ENCODE data around the gene MAMLD1. TPM values are rescaled to one million over a fixed set of nuclear protein-coding genes. Genes with fewer than 3 reads are reported as not detected.

The MAMLD1 gene
- total RNA-seq, 1 donor from 2014 or later: 0.26 TPM

DNA sequence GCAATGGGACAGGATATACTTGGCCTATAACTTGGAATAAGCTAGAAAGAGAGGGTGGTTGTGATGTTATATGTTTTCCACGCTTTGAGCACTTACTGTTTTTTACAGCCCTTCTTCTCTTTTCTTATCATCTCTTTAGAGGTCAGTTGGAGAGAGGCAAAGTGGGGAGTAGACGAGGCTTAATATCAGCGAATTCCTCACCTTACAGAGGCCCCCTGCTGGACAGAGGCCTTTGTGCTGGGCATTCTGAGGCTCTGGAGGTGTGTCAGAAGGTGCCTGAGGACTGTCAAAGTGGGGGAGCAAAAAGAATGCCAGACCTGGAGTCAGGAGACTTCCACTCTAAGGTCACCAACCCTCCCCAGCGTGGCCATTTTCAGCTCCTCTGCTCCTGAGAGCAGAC, 42.5 kb downstream of the MAMLD1 start:
- peak in 1 of 2 donors; percentile 1 for DNase-seq (ENCODE audit: low read depth in 2 of 2)

DNA sequence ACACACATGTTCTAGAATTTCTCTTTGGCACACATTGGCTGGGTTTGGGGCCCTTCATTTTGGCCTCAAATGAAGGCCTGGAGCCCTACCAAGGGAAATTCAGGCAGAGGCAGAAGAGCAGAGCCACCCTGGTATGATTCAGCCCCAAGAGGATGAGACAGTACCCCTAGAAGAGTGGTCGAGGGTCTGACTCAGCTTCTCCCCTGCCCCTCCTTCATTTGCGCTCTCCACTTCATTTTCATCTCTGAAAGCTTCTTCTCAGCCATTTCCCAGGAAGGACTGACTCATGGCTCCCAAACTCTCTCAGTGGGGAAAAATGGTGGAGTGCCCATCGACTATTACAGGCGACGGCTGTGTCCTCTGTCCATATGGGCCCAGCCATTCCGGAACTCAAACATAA, 43.5 kb downstream of the MAMLD1 start:
- no peak for DNase-seq (ENCODE audit: low read depth in 2 of 2)

DNA sequence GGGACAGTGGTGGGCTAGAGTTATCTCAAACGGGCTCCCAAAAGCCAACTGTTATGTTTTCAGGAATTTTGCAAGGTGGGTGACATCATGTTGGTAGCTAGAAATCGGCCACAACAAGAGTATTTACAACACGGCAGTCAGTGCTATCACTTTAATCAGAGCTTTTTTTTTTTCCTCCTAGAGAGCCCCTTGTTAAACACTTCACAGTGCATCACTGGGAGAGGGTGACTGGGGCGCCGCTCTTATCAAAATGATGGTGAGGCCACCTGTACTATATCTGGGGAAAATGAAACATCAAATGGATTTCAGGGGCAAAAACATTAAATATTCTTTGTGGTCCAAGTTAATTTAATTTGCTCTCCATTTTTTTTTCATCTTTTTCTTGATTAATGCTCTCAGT, 44.9 kb downstream of the MAMLD1 start:
- DNase-seq (ENCODE audit: low read depth in 2 of 2): no peak

DNA sequence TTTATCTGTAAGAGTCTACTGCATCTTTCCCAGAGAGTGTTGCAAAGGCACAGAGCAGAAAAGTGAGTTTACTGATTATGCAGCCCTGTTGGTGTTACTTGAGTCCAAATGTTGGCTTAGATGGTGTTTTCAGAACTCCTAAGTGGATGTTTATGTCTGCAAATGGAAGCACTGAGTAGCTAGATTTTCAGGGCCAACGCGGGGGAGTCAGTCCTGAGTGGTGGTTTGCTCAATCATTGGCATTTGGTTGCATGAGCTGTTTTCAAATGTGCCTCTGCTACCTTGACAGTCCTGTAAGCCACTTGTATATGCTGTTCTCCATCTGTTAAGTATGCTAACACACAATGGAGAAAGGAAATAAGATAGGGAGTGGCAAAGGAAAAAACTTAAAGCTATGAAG, 45.4 kb downstream of the MAMLD1 start:
- no peak for DNase-seq (ENCODE audit: low read depth in 2 of 2)

DNA sequence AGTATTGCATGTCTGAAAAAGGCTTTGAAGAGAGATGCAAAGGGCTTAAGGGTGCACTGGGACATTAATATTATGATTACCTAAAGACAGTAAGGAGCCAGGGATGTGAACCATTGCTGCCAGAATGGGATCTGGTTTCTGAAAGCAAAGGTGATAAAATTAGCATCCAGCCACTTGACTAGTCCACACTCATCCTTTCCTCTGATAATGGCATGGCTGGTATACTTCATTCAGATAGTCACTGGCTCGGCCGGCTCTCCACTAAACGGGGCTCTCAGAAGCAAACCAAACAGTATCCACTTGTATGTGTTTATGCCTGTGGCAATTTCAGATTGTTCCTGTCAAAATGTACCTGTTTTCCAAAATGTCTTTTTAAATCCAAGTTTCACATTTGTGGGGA, 46.4 kb downstream of the MAMLD1 start:
- DNase-seq (ENCODE audit: low read depth in 2 of 2): no peak

DNA sequence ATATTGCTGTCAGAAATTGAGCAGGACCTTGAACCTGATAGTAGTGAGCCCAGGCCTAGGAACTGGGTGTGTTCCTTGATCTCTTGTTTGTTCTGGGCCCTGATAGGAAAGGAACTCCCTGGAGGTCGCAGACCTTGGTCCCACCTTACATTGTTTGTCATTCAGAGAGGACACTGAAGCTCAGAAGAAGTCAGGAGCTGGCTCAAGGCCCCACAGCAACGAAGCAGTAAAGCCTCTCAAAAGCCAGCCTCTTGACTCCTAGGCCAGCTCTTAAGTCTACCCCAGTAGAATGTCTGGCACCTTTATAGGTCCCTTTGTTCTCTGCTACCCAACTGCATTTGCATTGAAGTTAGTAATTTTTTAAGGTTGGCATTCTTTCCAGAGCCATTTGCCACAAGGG, 46.8 kb downstream of the MAMLD1 start:
- DNase-seq (ENCODE audit: low read depth in 2 of 2): no peak

DNA sequence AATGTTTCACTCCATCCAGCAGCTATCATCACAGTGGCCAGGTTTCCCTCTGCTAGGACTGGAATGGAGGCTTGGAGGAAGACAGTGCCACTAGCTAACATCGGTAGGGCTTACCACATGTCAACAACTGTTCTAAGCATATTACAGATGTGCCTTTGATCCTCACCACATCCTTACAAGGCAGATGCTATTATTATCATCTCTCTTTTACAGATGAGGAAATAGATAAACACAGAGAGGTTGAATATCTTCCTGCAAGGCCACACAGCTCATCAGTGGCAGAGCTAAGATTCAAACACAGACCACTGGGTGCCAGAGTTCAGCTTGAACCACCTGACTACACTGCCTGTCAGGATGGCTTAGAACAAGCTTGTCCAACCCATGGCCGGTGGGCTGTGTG, 47.4 kb downstream of the MAMLD1 start:
- DNase-seq (ENCODE audit: low read depth in 2 of 2): no peak

DNA sequence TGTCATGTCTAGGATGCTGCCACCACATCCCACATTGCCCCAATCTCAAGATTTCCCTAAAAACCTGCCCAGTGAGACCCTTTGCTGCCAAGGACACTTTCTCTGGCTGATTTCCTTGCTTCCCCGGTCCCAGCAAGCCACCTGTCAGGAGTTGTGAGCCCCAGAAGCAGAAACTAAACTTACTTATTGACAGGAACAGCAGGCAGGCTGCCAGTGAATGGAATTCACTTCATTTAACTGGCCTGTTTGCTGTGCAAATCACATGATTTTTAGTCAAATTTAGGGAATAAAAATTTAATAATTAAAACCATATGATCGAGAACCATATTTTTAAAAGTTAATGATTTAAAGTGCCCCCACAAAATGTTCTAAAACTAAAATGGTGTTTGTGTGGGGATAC, 48.5 kb downstream of the MAMLD1 start:
- DNase-seq (ENCODE audit: low read depth in 2 of 2): no peak

DNA sequence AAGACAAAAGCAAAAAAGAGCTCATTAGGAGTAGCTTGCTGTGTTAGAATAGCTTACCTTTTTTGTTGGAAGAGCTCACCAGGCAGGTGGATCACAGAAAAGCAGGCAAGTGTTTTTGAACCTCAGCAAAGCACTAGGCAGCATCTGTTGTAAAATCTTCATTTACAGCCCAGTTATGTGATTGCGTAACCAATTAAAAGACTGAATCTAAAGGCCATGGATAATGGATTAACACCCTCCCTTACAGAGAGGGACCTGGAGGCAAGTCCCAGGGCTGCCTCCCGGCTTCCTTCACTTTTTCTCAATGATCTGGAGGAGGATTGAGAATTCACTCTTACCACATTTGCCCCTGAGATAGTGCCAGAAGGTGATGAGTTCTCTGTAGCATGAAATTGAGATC, 51.1 kb downstream of the MAMLD1 start:
- no peak for DNase-seq (ENCODE audit: low read depth in 2 of 2)

DNA sequence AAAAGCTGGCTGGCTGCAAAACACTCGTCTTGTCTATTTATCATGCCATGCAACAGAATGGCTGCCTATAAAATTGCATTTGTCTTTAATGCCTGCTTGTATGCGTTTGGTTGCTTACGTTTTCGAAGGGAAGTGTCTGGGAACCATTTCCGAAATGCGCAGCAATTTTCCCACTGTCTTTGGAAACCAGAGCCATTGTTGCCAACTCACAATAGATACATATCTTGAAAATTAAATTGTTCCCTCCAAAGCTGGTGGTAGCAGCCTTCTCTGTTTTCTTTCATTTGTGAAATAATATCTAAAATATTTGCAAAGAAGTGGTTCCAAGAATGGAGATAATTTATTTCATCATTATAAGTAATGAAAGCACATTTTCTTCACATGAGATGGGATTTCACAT, 53.4 kb downstream of the MAMLD1 start:
- no peak for DNase-seq (ENCODE audit: low read depth in 2 of 2)

DNA sequence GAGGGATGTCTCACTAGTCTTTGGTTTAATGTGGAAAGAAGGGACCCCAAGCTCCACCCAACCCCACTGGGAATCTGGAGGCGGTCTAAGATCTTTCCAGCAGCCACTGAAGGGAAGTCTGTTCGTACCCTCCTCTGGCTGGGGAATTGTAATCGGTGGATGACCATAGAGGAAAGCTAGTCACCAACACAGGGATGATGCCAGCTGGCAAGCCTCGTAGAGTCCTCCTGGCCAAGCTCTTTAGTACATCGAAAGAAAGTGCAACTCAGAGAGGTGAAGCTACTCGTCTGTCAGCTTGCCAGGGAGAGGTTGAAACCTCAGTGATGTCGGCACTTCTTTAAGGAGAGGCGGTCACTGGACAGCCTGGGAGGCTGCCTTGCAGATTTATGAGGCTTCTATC, 58.7 kb downstream of the MAMLD1 start:
- no peak for DNase-seq (ENCODE audit: low read depth in 2 of 2)

DNA sequence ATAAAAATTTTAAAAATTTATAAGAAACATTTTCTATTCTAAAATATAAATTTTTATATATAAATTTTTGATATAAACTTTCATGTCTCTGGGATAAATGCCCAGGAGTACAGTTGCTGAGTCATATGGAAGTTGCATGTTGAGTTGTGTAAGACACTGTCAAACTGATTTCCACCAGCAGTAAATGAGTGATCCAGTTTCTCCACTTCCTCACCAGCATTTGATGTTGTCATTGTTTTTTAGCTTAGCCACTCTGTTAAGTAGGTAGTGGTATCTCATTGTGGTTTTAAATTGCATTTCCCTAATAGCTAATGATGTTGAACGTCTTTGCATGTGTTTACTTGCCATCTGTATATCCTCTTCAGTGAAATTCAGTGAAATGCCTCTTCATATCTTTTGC, 66.5 kb downstream of the MAMLD1 start:
- no peak for DNase-seq (ENCODE audit: low read depth in 2 of 2)

DNA sequence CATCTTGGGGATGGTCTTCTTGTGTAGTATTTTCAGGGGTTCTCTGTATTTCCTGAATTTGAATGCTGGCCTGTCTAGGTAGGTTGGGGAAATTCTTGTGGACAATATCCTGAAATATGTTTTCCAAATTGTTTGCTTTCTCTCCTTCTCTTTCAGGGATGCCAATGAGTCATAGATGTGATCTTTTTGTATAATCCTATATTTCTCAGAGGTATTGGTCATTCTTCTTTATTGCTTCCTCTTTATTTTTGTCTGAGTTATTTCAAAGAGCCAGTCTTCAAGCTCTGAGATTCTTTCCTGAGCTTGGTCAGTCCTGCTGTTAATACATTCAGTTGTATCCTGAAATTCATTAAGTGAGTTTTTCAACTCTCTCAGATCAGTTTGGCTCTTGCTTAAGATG, 73.1 kb downstream of the MAMLD1 start:
- no peak for DNase-seq (ENCODE audit: low read depth in 2 of 2)

DNA sequence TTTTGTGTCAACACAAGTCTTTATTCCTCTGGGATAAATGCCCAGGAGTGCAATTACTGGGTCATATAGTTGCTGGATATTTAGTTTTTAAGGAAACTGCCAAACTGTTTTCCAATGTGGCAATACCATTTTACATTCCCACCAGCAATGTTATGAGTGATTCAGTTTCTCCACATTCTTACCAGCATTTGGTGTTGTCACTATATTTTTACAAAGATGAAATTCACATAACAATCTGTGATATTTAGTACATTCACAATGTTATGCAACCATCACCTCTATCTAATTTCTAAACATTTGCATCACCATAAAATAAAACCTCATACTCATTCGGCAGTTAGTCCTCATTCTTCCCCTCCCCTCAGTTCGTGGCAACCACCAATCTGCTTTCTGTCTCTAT, 75.0 kb downstream of the MAMLD1 start:
- DNase-seq (ENCODE audit: low read depth in 2 of 2): no peak

DNA sequence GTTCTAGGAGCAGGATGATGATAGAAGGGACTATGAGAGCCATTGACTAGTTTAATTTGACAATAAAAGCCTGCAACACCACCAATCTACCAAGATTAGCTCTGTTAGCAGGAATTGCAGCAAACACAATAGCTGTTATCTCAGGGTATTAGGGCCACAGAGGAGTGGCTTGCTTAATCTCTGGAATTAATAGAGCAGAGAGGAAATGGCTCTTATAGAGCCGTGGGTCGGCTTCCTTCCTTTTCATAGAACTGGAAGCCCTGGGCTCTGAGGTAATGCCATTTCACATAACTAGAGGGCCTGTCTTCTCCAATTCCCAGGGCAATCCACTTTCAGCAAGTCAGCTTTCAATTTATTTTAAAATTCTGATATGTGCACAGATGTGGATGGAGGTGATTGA, 83.0 kb downstream of the MAMLD1 start:
- DNase-seq (ENCODE audit: low read depth in 2 of 2): peak; percentile 65

DNA sequence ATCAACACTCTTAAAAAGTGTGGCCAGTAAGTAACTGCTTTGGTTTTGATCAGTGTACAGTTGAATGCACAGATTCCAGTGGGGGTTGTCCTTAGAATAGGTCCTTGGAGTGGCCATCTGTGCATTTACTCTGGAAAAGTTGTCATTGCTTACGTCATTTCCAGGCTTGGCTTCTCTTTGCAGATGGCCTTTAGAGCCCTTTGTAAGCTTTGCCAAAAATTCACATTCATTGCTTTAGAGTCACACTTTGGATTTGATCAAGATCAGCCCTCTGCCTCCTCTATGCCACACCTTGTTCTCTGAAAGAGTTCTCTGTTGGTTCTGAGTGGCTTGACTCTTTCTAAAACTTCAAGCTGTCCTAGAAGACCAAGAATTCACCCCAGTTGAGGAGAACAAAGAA, 83.9 kb downstream of the MAMLD1 start:
- peak; percentile 8 to 40 for DNase-seq (ENCODE audit: low read depth in 2 of 2)

DNA sequence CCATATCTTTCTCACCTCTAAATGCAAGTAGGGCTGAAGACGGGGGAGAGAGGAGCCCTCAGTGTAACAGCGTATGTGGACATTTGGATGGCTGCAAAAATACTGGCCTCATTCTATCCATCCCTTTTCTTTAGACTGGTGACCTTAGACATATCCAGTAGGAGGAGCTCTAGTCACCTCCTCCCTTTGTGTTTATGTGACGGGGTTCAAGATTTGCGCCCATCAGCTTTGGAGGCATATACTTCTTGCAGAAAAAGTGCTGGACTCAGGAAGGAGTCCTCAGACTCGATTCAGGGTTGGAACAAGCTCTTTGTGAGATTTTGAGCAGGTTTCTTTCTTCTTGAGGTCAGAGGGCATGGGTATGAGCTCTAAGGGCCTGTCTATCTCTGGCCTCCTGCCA, 86.2 kb downstream of the MAMLD1 start:
- DNase-seq (ENCODE audit: low read depth in 2 of 2): no peak

DNA sequence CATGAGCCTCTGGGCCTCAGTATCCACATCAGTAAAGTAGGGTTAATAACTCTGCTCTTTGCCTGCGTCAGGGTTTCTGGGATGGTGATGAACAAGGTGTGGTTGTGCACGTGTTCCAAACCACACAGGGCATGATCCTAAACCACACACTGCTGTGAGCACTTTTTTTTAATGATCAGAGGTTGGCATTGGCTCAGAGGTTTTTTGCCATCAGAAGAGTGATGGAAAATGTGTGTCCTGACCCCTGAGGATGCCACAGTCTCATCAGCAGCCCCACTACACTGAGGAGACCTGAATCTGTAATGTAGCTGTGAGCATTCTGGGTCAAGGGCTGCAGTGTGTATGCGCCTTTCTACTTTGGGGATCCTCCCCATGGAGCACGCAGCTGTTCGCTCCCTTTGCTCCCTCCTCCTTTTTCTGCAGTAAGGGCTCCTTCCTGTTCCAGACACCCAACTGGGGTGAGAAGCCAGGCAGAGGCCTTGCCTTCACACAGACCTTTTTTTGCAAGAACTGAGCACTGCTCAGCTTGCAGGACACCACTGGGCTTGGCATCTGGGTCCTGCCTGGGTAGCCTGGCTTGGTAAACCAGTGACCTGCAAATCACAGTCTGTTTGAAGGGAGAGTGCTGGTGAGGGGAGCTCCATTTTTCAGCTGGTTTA, 87.5 kb downstream of the MAMLD1 start:
- no peak for DNase-seq (ENCODE audit: low read depth in 2 of 2)

DNA sequence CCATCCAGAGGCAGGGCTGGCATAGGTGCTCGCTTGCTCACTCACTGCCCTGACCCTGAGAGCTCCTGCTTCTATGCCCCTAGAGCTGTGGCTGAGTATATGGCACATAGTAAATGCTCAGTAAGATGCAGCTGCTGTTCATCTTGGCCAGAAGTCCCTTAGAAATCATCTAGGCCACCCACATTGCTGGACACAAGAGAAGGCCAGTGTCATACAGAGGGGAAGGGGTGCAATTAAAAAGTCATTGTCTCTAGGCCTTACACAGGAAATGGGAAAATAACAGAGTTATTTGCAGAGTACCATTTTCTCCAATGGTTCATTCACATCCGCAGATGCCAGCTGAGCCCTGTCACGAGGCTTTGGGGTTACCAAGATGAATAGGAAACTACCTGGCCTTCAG, 88.8 kb downstream of the MAMLD1 start:
- DNase-seq (ENCODE audit: low read depth in 2 of 2): no peak

DNA sequence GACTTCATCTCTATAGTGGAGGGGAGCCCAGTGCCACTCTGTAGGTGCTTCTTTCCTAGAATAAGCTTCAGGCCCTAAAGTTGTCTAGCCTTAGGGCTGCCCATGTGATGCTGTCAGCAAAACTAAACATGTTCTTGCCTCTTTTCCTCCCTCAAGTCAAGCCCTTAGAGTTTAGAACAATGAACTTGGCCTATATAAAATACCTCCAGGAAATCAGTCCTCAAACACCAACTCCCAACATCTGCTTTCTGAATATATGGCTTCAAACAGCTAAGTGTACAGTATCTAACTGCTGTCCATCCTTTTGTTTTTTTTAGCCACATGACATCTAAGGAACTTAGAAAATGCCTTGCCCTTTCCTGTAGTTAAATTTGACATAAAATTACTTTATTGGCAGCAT, 91.0 kb downstream of the MAMLD1 start:
- DNase-seq (ENCODE audit: low read depth in 2 of 2): no peak

DNA sequence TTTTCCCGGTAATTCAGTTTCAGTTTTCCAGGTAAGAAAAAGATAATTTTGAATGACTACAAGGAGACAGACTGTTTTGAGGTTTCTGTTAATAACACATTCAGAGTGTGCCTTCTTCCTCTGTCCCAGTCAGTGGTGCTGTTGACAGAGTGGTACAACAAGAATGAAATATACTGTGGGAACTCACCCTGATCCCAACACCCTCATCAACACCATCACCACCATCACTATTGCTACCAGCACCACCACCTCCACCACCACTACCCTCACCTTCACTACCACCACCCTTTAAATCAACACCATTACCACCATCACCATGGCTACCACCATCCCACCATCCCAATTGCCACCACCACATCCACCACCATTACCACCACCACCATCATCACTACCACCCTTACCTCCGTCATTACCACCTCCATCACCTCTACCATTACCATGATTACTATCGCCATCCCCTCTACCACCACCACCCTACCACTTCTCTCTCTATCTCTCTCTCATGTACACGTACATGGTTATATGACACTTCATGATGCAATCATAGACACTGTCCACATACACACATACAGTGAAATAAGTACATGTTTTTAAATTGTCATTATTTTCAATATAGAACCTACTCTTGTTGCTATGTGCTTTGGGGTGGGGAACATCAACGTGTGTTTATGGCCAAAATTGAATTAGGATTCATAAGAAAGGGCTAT, 91.5 kb downstream of the MAMLD1 start:
- no peak for DNase-seq (ENCODE audit: low read depth in 2 of 2)

DNA sequence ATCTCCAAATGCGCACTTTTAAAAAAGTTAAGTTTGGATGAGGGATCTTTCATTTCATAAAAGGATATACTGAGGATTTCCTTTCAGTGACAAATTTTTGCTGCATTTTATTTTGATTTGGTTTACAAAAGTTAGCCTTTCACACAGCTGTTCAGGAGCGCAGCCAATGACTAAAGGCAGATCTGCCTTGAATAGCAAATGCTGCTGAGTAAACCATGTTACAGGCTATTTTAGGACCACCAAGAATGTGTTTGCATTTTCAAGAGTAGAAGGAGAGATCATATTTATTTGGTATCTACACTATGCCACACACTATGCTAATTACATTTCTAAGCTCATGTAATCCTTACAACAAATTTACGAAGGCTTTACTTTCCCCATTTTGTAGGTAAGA, 92.1 kb downstream of the MAMLD1 start:
- no peak for DNase-seq (ENCODE audit: low read depth in 2 of 2)

DNA sequence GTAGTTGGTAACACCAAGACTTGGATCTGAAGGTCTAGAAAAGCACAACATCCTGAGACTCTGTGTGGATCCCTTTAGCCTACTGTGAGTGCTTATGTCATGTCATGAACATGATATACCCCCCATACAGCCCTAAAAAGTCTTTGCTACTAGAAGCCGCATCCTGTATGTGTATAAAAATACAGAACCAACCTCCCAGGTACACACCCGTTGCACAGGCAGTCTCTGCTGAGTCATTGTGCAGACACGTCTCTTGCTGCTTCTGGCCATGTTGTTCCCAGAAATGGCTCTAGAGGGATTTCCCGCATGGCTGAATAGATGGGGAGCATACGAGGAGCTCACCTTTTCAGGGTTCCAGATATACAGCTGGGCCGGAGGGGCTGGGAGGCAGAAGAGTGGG, 93.3 kb downstream of the MAMLD1 start:
- no peak for DNase-seq (ENCODE audit: low read depth in 2 of 2)

DNA sequence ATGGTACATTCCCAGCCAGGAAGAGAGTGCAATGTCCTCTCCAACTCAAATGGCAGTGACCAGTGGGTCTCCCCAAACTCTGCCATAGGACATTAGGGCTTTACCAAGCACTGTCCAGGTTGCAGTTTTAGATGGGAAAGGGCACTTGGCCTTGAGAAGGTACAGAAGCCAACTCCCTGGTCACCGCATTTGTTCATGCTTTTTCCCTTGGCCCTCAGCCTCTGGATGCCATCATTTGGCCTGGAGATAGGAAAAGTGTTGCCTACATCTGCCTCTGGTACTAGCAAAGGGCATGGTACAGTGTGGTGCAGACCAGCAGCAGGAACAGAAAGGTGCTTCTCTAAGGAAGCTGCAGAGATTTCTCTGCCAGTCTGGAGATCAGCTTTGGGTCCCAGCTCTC, 93.8 kb downstream of the MAMLD1 start:
- no peak for DNase-seq (ENCODE audit: low read depth in 2 of 2)

Measured in dermis microvascular lymphatic vessel endothelial cell (primary cell).